GM18511 (cell line): ENCODE data around the gene ATG10.
"Not testable (repeated sequence)": the region's sequence is repeated elsewhere in the genome, so short reads cannot be mapped to it uniquely, and the experiment has no call there.

ENCODE experiments used
- ATAC-seq: cut with Tn5 transposase; IDR thresholded peaks from one replicate; pipeline ENCODE4 v1.9.1; 2021; ENCODE audit warnings: mild to moderate bottlenecking, moderate library complexity; ENCODE audit not compliant: unreplicated experiment

Gene ATG10

DNA sequence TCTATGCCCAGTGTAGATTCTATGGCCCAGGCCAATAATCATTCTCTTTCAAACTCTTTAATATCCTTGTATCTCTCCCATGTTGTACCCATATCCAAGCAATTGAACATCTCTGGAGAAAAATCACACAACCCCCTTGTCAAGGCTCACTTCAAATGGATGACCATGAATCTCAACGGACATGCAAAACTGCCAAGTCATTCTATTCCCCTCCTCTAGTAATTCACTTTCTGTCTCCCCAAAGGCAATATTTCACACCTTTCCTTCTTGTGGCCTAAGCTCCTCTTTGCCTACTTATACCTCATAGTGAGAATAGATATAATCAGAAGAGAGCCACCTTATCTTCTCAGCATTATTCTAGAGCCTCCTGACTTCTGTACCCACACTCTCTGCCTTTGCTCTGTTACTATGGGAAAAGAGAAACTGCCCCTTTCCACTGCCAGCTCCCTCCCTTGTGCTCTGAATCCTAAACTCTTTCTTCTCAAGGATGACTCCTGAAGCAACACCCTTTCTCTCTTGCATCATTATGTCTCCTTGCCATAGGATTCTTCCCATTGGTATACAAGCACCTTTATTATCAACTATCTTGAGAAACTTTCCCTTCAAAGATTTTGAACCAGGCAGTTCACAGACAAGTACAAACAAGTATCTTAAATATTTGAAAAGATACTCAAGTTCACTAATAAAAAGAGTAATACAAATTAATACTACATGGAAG lies 240.2 kb downstream of the ATG10 start:
- no peak for ATAC-seq

DNA sequence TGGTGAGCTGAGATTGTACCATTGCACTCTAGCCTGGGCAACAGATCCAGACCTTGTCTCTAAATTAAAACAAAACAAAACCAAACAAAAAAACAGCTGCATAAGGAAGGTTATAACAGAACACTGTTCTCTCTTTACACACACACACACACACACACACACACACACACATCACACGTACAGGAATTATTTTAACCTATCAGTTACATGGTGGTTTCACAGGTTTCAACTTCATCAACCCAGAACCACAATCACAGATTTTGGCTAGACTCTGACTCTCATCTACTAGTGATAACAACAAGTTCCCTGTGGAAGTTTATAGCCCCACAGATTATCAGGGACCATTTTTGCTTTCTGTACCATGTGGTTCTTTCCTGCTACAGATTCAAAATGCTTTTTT lies 246.1 kb downstream of the ATG10 start:
- ATAC-seq, result no peak

DNA sequence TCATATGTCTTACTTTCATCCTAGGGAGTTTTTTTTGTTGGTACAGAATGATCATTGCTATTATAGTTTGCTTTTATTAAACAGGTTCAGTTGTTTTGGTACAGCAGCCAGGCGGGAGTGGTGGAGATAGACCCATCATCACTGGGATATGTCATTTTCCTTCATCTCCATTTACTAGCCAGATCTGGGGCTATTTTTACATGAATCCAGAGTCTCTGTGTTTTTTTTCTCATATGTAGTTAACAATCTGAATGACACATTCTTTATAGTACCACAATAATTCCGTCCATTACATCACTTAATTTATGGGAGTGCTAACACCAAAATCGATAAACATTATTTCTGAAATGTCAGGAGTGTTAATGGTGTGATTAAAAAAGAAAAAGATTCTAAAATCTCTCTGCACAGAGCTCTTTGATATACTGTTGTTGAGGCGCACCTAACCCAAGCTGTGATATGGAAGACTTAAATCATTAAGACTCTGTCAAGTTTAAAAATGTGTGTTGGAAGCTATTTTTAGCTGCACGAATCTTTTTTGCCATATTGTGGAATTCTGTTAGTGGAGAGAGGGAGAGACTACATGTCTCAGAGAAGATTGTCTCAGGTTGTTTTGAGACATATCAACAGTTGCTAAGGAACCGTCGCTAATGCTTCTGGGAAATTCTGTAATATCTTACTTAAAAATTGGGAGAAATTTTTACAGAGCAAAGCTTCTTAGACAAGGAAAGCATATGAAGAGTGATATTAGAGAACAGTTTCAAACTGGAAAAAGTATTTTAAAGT lies 246.7 kb downstream of the ATG10 start:
- ATAC-seq, result no peak

DNA sequence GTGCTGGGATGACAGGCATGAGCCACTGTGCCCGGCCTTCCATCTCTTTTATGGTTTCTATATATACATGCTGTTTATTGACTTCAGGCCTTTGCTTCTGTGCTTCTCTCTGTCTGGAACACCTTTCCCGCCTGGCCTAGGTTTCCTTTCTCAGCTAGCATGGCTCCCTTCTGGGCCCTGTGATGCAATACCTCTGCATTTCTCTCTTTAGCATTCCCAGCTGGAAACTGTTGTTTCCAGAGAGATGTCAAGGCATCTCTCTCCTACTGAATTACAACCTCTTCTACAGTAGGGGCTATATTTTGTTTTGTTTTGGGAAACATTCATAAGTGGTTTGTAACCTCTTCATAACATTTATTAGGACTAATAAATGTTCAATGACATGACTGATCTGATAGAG lies 249.2 kb downstream of the ATG10 start:
- ATAC-seq, result no peak

DNA sequence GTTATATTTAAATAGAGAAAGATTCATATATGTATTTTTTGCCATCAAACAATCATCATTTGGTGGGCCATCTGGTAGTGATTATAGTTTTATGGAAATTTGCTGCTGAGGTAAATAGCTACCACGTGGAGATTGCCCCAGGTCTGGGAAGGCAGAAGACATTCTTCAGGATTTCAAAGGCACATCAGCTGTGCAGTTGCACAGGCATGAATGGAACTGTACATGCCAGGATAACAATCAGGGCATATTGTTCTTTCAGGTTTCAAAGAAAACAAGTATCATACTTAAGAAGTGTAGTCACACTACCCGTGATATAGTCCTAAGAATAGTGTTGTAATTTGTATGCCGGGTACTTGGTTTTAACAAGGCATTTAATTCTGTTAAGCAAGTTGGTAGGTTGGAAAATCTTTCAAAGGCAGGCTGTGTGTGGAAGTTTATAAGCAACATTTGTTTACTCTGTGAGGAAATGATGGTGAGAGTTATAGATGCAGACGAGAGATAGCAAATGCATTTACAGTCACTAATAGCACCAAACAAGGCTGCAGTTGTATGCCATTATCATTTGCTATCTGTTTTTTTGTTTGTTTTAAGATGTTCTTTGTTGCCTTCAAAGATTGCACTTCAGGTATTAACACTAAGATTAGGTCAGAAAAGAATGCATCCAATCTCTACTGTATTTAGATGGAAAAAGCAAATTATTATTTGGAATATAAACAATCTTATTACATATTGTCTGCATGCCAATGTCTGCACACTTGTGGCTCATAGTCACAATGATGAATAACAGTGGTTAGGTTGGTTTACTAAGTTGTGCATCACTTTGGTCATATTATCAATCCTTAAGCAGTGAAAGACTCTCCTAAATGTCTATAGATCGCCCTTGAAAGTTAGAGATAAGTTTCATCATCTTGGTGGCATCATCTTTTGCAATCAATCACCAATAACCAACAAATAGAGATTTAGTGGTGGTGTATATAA lies 251.1 kb downstream of the ATG10 start:
- no peak for ATAC-seq

DNA sequence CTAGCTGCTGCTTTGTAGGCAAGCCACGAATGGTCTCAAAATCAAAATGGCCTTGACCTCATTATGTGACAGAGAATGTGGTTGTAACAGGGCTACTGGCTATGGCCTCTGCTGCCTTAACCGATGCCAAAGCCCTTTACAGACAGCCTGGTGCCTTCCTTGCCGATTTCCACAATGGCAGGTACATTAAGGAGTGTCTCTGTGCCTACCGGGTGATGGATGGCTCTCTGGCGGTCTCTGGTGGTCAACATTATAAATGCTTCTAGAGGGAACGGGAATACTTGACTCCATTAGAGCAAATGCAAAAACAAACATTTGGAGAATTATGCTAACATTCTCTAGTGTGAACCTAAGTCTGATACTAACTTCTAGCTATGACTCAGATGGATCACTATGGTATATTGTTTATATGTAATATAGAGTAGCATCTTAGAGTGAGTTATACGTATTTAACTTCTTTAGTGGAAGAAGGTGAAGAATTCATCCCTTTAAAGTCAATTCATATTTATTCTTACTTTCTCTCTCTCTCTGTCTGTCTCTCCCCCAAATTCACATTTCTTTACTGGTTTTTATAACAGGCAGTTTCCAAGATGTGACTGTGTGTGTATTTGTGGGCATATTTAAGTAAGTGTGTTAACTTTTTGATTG lies 253.8 kb downstream of the ATG10 start:
- peak; percentile 89 for ATAC-seq

DNA sequence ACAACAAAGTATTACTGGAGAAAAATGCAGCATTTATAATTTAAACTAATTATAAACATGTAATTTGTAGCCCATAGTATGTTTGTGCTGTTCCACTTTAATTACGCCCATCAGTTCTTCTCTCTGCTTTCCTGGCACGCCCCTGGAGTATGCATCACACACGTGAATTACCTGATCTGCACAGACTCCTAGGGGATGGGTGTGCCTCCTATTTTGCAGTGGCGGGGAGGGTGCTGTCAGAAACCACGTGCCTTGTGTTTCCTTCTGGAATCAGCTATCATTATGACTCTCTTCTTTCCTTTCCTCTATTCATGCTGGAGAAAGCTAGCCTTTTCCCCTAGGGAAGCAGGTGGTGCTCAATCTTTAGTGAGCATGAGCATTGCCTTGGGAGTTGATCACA lies 263.1 kb downstream of the ATG10 start:
- no peak for ATAC-seq

DNA sequence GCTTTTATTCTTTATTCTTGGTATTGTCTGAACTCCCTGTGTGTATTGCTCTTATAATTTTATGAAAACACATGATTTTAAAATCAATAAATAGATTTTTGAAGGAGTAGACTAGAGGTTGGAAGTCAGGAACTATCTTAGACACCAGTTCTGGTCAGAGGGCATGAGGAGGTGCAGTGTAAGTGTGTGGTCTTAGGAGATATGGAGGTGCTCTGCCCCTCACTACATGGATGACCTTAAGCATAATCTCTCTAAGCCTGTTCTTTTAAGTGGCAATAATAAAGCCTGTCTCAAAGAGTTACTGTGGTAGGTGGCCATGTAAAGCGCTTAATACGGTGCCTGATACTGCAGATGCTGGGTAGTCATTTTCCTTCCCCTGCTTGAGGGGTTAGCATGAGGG lies 272.3 kb downstream of the ATG10 start:
- ATAC-seq, result no peak

DNA sequence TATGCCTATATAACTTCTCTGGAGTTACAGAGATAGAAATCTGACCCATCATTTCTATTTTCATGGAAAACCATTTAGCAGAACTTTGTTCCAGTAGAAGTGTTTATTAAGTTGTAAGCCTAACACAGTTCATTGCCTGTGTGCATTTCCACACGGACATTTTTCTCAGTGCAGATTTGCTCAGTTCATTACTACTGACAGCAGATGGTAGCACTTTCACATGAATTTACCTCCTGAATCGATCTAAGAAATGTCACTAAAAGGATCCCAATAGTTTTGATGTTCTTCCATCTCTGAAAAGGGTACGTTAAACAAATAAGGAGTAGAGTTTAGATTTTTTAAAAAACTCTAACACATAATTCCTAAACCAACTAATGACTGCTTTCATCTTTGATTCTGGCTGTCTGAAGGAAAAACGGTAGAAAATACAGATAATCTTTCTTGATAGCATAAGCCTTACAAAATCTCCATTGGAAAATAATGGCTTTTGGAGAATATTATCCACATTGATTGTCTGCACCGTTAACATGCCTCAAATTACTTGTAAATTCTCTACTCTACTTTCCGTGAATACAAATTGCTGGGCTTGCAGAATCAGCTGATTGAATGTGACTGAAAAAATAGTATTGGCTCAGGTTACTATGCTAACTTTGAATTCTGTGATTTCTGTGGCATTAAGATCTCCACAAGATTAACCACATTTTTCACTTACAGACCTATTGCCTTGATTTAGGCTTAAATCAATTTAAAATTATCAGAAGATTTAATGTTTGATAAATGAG lies 273.2 kb downstream of the ATG10 start:
- no peak for ATAC-seq

DNA sequence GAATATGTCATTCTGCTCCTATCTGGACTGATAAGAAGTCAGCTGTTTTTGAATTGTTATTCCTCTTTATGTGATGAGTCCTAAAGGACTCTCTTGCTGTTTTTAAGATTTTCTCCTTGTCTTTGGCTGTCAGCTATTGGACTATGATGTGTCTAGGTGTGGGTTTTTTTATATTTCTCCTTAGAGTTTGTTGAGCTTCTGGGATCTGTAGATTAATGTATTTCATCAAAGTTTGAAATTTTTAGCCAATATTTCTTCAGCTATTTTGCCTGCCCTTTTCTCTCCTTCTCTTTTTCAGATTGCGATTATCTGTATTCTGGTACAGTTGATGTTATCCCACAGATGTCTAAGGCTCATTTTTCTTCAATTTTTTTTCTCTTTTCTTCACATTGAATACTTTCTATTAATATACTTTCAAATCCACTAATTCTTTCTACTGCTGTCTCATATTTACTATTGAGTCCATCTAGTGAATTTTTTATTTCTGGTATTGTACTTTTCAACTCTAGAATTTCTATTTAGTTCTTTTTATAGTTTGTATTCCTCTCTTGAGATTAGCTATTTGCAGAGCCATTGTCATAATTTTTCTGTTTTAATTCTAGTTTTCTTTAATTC lies 275.2 kb downstream of the ATG10 start:
- ATAC-seq, result no peak

DNA sequence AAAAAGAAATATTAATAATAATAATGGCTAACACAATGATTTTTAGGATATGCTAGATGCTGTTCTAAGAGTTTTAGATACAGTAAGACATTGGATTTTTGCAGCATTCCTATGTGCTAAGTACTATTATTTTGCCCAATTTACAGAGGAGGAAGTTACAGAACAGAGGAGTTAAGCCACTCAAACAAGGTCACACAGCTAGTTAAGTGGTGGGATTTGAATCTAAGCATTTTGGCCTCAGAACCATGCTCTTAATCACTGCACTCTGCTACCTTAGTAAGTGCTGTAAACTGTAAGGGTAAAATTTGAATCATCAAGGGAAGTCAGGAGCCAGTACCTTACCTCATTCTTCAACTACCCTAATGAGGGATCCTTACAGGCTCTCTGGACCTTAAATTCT lies 280.9 kb downstream of the ATG10 start:
- no peak for ATAC-seq

DNA sequence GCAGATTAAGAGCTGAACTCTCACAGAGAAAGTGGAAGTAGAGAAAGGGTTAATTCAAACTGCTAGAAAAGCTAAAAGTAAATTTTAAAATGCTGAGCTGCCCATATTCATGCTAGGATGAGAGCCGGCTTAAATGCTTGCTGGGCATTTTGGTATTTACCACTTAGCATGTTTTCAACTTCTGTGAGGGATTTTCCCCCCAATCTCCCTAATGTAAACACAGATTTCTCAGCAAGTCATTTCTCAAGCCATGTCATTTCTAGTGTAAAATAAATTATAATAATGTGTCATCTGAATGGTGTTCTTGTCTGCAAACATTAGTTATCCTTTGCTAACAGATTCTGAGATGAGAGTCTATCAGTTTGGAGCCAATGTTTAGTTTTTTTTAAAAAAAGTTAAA lies 284.0 kb downstream of the ATG10 start:
- ATAC-seq, result no peak

DNA sequence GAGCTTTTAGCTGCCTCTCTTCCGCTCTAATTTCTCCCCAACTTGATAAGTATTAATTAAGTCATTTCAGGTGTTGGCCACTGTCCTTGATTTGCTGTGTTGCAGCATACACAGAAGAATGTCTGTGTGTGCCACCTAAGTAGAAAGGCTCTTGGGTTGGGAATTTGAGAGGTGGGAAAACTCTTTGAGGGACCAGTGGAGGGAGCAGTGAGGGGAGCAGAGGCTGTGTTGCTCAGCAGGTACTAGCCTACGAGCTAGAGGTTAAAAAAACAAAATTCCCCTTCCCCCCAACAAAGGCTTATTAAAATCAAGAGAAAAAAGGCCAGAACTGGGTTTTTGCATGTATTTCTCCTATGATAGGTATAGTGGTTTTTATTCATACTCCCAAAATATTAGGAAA lies 285.4 kb downstream of the ATG10 start:
- no peak for ATAC-seq

DNA sequence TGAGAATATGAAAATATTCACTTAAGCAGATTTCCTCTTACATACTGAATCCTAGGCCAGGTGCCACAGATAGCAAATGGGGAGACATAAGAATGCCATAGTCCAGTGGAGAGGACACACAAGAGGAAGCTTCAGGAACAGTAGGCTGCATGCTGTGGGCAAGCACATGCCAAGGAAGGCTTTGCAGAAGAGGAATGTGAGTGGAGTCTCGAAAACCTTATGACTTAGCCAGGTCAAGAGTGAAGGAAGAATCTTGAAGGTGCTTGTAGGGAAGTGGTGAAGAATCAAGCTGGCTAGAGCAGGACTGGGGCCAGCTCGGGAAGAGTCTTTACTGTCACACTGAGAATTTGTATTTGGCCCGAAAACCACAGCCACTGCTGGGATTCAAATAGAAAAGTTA lies 285.9 kb downstream of the ATG10 start:
- ATAC-seq, result no peak

DNA sequence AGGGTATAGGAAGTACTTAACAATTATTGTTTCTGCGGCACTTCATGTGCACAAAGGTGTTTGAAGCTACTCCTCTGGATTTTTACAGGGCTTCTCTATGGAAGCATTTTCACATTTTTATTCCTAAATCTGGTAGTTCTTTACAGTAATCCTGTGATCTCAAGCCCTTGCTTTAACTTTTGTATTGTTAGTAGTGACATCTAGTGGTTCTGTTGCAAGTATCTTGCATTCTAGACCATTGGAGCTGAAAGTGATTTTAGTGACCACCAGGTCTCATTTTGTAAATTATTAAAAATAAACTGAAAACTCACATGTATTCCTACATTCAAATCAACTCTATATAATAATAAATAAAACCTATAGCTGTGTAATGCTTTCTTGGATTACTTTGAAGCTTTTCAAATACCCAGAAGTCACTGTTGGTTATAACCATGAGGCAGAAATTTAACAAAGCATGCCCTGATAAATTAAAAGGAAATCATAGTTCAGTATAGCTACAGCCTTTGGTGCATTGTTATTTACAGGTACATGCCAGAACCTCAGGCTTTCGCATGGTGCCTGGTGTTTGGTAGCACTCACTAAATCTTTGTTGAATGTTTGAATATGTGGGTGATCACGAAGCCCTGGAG lies 287.5 kb downstream of the ATG10 start:
- ATAC-seq, result no peak

DNA sequence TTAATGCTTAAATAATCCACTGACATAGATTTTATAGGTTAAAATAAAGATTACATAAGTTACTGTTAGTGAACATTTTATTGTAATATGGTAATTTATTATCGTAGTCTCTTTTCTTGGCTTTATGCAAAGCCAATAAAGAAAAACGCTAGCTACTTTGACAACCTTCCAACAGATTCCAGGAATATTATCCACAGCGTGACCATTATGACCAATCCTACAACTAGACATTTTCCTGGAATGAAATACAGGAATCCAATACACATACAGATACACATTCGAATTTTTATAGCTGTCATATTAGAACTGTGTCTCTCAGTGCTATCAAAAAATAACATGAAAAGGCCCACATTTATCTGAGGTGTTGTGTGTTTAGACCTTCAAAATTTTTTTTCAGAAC lies 293.2 kb downstream of the ATG10 start:
- no peak for ATAC-seq

DNA sequence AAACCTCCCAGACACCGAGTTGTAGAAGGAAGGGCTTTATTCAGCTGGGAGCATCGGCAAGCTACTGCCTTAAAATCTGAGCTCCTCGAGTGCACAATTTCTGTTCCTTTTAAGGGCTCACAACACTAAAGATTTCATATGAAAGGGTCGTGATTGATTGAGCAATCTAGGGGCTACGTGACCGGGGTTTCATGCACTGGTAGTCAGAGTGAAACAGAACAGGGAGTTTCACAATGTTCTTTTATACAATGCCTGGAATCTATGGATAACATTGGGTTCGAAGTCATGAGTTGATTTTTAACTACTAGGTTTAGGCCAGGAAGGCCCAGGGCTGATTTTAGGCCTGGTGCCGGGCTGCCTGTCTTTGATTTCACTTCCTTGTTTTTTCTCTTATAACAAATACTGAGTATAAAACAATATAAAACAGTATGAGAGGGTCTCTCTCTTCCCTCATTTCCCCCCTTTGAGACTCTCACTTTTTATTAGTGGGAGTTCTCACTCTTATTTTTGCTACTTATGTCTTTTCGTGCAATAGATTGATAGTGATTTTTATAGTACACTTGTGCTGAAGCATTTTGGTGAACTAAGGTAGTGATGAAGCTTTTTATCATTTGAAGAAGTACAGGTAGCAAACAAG lies 295.6 kb downstream of the ATG10 start:
- ATAC-seq, result not testable (repeated sequence)

DNA sequence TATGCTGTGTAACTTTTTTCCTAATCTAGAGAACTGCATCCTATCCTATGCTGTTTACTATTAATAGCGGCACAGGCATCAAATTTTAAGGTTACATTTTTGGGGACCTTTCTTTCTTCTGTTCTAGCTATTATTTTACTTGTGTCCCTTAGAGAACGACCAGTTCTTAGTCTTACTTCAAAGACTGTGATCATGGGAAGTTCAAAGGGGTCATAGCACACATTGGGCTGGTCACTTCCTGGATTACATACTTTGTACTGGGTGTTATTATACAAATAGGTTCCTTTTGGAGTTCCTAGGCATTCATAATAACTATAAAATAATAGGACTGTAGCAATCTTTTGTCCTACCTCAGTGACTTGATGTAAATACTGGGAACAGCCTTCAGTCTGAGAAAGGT lies 297.5 kb downstream of the ATG10 start:
- not testable (repeated sequence) for ATAC-seq
